GM10847 (cell line): ENCODE results near the gene BIRC5.

ENCODE experiments used
- POLR2A ChIP-seq: IDR thresholded peaks from 2 replicates; pipeline ENCODE4 v1.6.1; 2011; ENCODE audit not compliant: insufficient read length; ENCODE audit errors: extremely low read depth

The BIRC5 gene

DNA sequence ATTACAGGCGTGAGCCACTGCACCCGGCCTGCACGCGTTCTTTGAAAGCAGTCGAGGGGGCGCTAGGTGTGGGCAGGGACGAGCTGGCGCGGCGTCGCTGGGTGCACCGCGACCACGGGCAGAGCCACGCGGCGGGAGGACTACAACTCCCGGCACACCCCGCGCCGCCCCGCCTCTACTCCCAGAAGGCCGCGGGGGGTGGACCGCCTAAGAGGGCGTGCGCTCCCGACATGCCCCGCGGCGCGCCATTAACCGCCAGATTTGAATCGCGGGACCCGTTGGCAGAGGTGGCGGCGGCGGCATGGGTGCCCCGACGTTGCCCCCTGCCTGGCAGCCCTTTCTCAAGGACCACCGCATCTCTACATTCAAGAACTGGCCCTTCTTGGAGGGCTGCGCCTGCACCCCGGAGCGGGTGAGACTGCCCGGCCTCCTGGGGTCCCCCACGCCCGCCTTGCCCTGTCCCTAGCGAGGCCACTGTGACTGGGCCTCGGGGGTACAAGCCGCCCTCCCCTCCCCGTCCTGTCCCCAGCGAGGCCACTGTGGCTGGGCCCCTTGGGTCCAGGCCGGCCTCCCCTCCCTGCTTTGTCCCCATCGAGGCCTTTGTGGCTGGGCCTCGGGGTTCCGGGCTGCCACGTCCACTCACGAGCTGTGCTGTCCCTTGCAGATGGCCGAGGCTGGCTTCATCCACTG is at the start of gene BIRC5:
Gene BIRC5 (plus strand): TSS at position 238 of the 690 bp plus-strand sequence. CDS start 64 bp downstream, at position 302.
- peak; percentile 57 for TF ChIP-seq POLR2A

DNA sequence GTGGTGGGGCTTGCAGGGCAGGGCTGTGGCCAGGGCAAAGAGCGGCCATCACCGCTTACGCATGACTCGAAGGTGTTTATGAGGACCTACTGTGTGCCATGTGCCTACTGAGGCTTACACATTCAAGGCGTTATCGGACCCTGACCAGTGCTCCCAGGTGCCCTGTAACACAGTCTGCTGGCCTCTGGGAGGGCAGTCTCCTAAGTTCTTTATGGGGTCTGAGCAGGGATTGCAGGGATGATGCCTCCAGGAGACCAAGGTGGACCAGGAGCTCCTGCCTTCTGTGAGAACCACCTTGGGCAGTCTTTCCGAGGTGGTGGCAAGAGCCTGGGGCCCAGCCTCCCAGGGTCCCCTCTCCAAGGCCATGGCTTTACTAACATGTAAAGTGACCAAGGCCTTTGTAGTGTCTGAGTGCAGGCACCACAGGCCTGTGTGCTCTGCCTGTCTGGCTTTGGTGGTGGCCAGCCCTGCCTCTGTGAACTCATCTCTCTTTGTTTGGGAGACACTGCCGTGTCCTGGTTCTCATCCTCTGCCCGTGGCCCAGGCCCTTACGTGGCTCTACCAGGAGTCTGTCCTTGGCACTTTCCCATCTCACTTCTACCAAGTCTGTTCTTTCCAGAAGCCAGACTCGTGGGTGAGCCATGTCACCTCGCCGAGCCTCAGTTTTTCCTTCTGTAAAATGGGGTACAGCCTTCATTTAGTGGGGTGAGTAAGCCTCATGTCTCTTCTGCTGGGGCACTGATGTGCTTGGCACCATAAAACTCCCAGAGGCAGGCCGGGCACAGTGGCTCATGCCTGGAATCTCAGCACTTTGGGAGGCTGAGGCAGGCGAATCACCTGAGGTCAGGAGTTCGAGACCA is 49.1 kb upstream of the BIRC5 start:
- TF ChIP-seq POLR2A = no peak

DNA sequence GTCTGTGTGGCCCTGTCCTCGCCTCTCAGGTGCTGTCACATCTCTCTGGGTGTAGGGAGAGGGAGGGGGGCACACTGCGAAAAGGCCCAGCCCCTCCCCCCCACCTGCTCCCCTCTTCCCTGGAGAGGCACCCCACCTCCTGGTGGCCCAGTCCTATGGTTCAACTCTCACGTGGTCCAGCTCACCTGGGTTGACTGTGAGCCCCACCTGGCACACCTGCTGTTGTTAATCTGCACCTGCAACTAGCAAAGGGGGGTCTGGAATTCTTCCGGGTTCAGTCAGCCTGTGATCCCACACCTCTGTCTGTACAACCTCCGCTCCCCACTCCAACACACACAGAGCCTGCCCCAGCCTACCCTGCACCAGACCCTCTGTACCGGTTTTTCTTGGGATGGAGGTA is 47.6 kb upstream of the BIRC5 start:
- no peak for TF ChIP-seq POLR2A

DNA sequence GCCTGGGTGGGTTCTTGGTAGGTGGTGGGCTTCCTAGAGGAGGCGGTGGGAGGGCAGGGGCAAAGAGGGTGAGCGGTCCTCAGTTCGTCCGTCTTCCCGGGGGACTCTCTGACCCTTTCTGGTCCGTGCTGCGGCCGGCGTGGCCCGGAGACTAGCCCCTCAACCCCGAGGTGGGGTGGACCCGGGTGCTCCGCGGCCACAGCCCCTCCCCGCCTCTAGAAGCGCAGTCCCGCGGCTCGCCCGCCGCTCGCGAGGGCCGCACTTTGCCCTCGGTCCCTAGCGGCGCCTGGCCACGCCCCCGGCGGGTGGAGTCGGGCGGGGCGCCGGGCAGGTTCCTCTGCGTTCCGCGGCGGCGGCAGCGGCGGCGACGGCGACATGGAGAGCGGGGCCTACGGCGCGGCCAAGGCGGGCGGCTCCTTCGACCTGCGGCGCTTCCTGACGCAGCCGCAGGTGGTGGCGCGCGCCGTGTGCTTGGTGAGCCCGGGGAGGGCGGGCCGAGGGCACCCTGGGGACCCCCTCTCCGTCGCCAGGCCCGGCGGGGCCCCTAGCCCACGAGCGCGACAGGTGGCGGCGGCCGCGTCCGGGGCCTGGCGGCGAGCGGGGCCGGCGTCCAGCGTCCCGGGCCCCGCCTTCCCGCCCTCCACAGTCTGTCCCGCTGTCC is 45.7 kb upstream of the BIRC5 start, which contains the start of gene SYNGR2:
Gene SYNGR2 (plus strand): TSS at position 340 of the 661 bp plus-strand sequence. CDS start 36 bp downstream, at position 376.
- peak; percentile 83 for TF ChIP-seq POLR2A

DNA sequence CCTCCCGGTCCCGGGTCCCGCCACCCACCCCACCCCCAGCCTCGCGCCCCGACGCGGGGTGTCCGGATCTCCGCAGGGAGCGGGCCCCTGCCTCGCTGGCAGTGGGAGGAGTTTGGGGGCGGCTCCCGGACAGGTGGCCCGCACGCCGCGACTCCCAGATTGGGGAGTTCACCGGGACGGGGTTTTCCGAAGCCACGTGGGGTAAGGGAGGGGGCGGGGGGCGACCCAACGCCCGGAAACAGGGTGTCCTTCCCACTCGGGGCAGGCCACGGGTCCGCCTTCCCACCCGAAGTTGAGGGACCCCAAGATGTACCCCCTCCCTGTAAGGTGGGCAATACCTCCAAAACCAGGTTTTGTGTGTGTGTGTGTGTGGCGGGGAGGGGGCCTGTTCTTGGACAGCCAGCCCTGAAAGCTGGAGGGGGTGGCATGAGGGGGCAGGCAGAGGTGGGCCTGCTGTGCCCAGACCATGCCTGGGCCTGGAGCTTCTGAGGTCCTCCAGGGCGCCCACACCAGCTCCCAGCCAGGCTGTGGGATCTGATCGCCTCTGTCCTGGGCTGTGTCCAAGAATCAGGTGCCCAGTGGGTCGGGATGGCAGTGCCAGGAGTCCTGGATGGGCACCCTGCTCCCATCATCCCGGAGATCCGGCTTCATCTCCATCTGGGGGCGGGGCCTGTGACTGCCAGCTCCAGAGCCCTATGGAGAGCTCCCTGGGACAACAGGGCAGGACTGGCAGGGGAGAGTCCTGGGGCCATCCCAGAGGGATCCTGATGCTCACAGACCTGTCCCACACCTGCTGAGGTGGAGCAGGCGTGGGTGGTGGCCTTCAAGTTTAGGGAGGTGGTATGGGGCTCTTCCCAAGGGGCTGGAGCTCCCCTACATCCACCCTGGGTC is 44.9 kb upstream of the BIRC5 start:
- peak; percentile 10 for TF ChIP-seq POLR2A

DNA sequence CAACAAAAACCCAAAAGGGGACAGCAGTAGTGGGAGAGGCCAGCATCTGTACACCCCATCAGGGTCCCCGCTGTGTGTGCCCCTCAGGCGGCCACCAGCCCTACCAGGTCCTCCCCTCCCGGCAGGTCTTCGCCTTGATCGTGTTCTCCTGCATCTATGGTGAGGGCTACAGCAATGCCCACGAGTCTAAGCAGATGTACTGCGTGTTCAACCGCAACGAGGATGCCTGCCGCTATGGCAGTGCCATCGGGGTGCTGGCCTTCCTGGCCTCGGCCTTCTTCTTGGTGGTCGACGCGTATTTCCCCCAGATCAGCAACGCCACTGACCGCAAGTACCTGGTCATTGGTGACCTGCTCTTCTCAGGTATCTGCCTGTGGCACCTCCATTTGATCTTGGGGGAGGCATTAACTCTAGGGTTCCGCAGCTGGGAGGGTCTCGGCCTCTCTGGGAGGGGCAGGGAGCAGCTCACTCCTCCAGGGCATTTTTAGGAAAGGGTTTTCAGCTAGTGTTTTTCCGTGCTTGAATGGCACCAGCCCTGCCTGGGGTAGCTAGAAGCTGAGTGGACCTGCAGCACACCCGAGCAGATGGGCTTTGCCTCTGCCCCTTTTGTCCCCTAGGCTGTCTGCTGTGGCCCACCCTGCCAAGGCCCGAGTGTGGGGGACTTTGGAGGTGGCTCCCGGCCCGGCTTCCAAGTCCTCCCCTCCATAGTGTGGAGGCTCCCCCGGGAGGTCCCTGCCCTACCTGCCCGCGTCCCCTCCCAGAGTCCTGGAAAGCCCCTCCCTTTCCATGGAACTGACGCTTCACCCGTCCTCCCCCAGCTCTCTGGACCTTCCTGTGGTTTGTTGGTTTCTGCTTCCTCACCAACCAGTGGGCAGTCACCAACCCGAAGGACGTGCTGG is 43.1 kb upstream of the BIRC5 start:
- no peak for TF ChIP-seq POLR2A

DNA sequence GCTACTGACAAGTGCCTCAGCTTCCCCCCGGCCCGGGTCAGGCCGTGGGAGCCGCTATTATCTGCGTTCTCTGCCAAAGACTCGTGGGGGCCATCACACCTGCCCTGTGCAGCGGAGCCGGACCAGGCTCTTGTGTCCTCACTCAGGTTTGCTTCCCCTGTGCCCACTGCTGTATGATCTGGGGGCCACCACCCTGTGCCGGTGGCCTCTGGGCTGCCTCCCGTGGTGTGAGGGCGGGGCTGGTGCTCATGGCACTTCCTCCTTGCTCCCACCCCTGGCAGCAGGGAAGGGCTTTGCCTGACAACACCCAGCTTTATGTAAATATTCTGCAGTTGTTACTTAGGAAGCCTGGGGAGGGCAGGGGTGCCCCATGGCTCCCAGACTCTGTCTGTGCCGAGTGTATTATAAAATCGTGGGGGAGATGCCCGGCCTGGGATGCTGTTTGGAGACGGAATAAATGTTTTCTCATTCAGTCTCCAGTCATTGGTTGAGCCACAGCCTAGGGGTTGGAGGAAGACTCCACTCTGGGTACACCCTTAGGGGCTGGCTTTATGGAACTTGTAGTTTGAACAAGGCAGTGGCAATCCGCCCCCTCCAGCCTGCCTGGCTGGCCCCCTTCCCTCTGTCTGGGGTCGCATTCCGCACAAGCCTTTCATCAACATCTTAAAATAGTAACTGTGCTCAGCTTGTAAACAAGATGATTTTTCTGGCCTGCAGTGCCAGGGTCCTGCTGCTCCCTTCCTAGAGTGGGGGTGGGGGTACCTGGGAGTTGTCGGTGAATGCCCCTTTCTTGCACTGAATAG is 41.6 kb upstream of the BIRC5 start:
- no peak for TF ChIP-seq POLR2A

DNA sequence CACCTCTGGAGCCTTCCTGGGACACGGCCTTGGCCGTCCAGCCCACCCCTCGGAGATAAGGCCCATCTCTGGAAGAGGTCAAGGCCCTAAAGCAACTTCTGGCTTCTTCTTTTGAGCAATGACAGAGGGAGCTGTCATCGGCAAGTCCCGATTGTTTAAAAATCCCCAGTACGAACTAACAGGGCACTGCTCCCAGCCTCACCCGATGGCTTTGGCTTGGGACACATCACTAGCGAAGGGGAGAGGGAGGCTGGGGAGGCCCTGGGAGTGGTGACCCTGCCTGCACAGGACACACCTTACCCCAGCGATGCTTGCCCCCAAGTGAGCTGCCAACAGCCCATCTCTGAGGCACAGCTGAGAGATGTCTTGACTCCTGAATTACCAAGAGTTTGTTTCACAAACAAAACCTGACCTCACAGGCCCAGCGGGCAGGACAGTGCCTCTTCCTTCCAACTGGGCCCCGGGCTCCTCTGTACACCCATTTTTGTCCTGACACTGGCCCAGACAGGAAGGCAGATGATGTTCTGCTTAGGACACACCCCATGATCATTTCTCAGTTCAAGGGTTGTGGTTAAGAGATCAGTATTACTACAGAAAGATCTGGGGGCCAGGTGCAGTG is 40.8 kb upstream of the BIRC5 start:
- TF ChIP-seq POLR2A = peak; percentile 24

DNA sequence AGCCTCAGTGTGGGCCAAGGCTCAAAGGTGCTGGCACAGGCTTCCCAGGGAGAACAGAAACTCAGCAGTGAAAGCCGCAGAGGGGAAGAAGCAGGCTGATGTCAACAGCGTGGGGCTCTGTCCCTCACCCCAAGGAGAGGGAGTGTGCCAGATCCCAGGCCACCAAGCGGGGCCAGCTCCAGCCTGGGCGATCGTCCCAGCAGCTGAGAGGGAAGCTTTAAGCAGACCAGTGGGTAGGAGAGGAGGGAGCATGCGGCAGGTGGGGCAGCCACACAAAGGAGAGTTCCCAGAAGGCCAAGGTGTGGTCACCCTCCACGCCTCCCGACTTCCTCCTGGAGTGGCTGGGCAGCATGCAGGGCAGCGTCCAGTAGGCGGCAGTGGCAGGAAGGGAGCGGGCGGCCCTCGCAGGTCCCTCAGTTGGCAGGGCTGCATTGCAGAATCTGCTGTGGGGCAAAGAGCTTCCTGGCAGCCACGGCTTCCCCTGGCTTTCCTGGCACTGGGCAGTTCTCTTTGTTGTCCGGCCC is 39.6 kb upstream of the BIRC5 start:
- peak; percentile 28 for TF ChIP-seq POLR2A

DNA sequence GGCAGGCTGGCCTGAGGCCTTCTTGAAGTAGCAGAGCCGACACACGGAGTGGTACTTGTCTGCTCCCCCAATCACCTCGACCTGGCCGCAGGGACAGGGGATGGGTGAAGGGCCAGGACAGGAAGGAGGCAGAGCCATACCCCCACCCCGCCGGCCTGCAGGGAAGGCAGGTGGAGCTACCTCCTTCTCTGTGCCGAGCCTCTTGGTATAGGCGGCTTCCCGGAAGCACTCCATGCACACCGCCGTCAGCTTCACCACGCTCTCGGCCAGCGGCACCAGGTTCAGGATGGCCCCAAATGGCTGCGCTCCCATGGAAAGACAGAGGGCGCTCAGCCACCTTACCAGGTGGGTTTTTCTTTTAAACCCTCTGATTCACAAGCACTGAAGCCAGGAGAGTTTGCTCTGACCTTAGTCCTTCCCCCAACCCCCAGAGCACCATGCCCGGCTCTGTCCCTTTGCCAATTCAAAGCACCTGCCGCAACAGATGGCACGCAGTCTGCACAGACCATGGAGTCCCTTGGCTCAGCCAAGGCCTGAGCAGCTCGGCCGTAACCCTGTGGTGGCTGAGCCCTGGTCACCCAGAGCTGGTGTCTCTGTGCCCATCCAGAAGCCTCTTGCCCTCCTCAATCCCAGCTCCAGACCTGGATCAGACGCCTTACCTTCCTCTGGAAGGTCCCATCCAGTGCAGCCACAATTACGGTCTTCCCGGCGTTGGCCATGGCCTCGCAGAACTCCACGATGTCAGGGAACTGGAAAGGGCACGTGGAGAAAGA is 39.0 kb upstream of the BIRC5 start:
- no peak for TF ChIP-seq POLR2A

DNA sequence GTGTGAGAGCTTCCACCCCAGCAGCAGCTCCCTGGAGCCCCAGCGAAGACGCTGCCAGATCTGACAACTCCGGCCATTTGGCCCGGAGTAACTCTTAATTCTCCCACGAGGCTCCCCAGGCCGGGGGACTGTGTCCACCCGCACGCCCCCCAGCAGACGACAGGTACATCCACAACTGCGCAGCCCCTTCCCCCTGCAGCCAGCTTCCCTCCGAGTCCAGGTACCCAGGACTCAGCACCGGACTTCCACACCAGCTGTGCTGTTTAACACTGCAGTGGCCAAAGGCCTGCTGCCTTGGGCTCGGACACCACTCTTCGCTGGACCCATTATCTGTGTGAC is 38.4 kb upstream of the BIRC5 start:
- no peak for TF ChIP-seq POLR2A
